HG03066 (cell line): ENCODE data around the gene PSMB7.

Experiments used
- ATAC-seq: cut with Tn5 transposase; IDR thresholded peaks from one replicate; pipeline ENCODE4 v1.9.1; 2021; ENCODE audit warnings: low read depth; ENCODE audit not compliant: unreplicated experiment

Gene PSMB7

GRCh38 chr9:124414612-124415011 lies 630 bp downstream of the PSMB7 start:
- no peak for ATAC-seq

GRCh38 chr9:124412228-124412575 lies 3.0 kb downstream of the PSMB7 start:
- no peak for ATAC-seq

- no peak for ATAC-seq
Measured at GRCh38 chr9:124411514-124412227, 3.6 kb downstream of the PSMB7 start.

- no peak for ATAC-seq
Measured at GRCh38 chr9:124410321-124410913, 4.8 kb downstream of the PSMB7 start.

- ATAC-seq = no peak
Measured at GRCh38 chr9:124409410-124409809, 5.8 kb downstream of the PSMB7 start.

GRCh38 chr9:124403246-124403645 lies 12.0 kb downstream of the PSMB7 start:
- no peak for ATAC-seq

GRCh38 chr9:124399968-124400940 lies 15.0 kb downstream of the PSMB7 start:
- ATAC-seq = no peak

GRCh38 chr9:124399323-124399967 lies 15.8 kb downstream of the PSMB7 start:
- no peak for ATAC-seq

GRCh38 chr9:124398191-124398935 lies 16.9 kb downstream of the PSMB7 start:
- no peak for ATAC-seq

- no peak for ATAC-seq
Measured at GRCh38 chr9:124395826-124396225, 19.4 kb downstream of the PSMB7 start.

- no peak for ATAC-seq
Measured at GRCh38 chr9:124394596-124394995, 20.6 kb downstream of the PSMB7 start.

GRCh38 chr9:124394167-124394566 lies 21.1 kb downstream of the PSMB7 start:
- ATAC-seq = no peak

- no peak for ATAC-seq
Measured at GRCh38 chr9:124392871-124393460, 22.3 kb downstream of the PSMB7 start.

- no peak for ATAC-seq
Measured at GRCh38 chr9:124392254-124392870, 22.9 kb downstream of the PSMB7 start.

GRCh38 chr9:124390794-124391658 lies 24.2 kb downstream of the PSMB7 start:
- no peak for ATAC-seq

GRCh38 chr9:124389146-124389939 lies 25.9 kb downstream of the PSMB7 start:
- ATAC-seq = no peak

- ATAC-seq = no peak
Measured at GRCh38 chr9:124388275-124389048, 26.8 kb downstream of the PSMB7 start.
